MM.1S (cell line): ENCODE data around the gene SNX8.

Experiments used
- DNase-seq: peaks from one replicate; pipeline ENCODE4 v3.0.0-alpha.2; 2015
- H2AFZ ChIP-seq: fragments of 300-600 bp; sonication (generic); 2 replicates; pipeline ENCODE4 v1.6.0; 2016; ENCODE audit warnings: antibody characterized with exemption, low read length
- H3F3A ChIP-seq: fragments of 300-600 bp; sonication (generic); 2 replicates; pipeline ENCODE4 v1.6.1; 2016; ENCODE audit warnings: mild to moderate bottlenecking, antibody characterized with exemption, low read length, moderate library complexity, mixed read lengths; ENCODE audit not compliant: insufficient read depth
- H3K27ac ChIP-seq: fragments of 300-600 bp; sonication (generic); 2 replicates; pipeline ENCODE4 v1.5.1; 2016; ENCODE audit warnings: mild to moderate bottlenecking, low read length
- H3K27me3 ChIP-seq: fragments of 300-600 bp; sonication (generic); replicated peaks from 2 replicates; pipeline ENCODE4 v1.6.0; 2016; ENCODE audit warnings: low read length; ENCODE audit not compliant: insufficient read depth
- H3K36me3 ChIP-seq: fragments of 300-600 bp; sonication (generic); replicated peaks from 2 replicates; pipeline ENCODE4 v1.6.1; 2016; ENCODE audit warnings: mild to moderate bottlenecking, low read length, mixed read lengths; ENCODE audit not compliant: insufficient read depth
- H3K4me1 ChIP-seq: fragments of 300-600 bp; sonication (generic); 2 replicates; pipeline ENCODE4 v1.6.1; 2016; ENCODE audit warnings: low read length, mixed read lengths
- H3K4me2 ChIP-seq: fragments of 300-600 bp; sonication (generic); 2 replicates; pipeline ENCODE4 v1.6.0; 2016; ENCODE audit warnings: low read depth, low read length
- H3K4me3 ChIP-seq: fragments of 300-600 bp; sonication (generic); 2 replicates; pipeline ENCODE4 v1.5.1; 2016; ENCODE audit warnings: low read length, mixed read lengths
- H3K79me2 ChIP-seq: fragments of 300-600 bp; sonication (generic); 2 replicates; pipeline ENCODE4 v1.6.1; 2016; ENCODE audit warnings: mixed run types, low read length, mixed read lengths
- H3K9ac ChIP-seq: fragments of 300-600 bp; sonication (generic); 2 replicates; pipeline ENCODE4 v1.6.1; 2016; ENCODE audit warnings: low read length, mixed read lengths
- H3K9me2 ChIP-seq: fragments of 300-600 bp; sonication (generic); replicated peaks from 2 replicates; pipeline ENCODE4 v1.6.1; 2016; ENCODE audit warnings: mild to moderate bottlenecking, low read length, mixed read lengths; ENCODE audit not compliant: insufficient read depth
- H3K9me3 ChIP-seq: fragments of 300-600 bp; sonication (generic); replicated peaks from 2 replicates; pipeline ENCODE4 v1.6.1; 2016; ENCODE audit warnings: mild to moderate bottlenecking, low read length, mixed read lengths; ENCODE audit not compliant: insufficient read depth
- H4K20me1 ChIP-seq: fragments of 300-600 bp; sonication (generic); 2 replicates; pipeline ENCODE4 v1.6.1; 2016; ENCODE audit warnings: mild to moderate bottlenecking, low read length, moderate library complexity, mixed read lengths; ENCODE audit not compliant: insufficient read depth
- CTCF ChIP-seq: fragments of 300-600 bp; sonication (generic); IDR thresholded peaks from 2 replicates; pipeline ENCODE4 v1.5.1; 2016; ENCODE audit warnings: antibody characterized with exemption, low read length, mixed read lengths
- EZH2 ChIP-seq: fragments of 300-600 bp; sonication (generic); optimal IDR thresholded peaks from 2 replicates; pipeline ENCODE3; 2017; ENCODE audit warnings: low read depth, mild to moderate bottlenecking, antibody characterized with exemption, low read length, mixed read lengths
- EZH2phosphoT487 ChIP-seq: fragments of 300-600 bp; sonication (generic); IDR thresholded peaks from 2 replicates; pipeline ENCODE4 v1.6.1; 2018; ENCODE audit warnings: antibody characterized with exemption, low read length

SNX8 gene

GRCh38 chr7:2230882-2231281 lies 83.4 kb downstream of the SNX8 start:
- DNase-seq, result no peak
- H3K27me3 ChIP-seq, result no peaks in the 10 kb centered on the region
- TF ChIP-seq EZH2 (no peak), CTCF (no peak), EZH2phosphoT487 (no peak)
- no peaks in the 10 kb centered on the region for H4K20me1 ChIP-seq
- no peaks in the 10 kb centered on the region for H3K9me3 ChIP-seq
- no peak overlapping the region for H3K4me3 ChIP-seq
- 0 out of 2 replicates have a peak, but pooled peaks cover 4% of the 10 kb centered on the region for H3K4me1 ChIP-seq
- peaks cover 15% of the 10 kb centered on the region for H3F3A ChIP-seq
- no peak overlapping the region for H3K9ac ChIP-seq
- no peak overlapping the region for H3K4me2 ChIP-seq
- peaks cover 38% of the 10 kb centered on the region for H3K79me2 ChIP-seq
- H3K36me3 ChIP-seq, result no peaks in the 10 kb centered on the region; the same call in 1 of the 2 replicates
- no peaks in the 10 kb centered on the region for H3K9me2 ChIP-seq
- H3K27ac ChIP-seq, result no peak overlapping the region
- H2AFZ ChIP-seq, result no peak overlapping the region

GRCh38 chr7:2230226-2230625 lies 84.0 kb downstream of the SNX8 start:
- no peak overlapping the region for H2AFZ ChIP-seq
- peaks cover 15% of the 10 kb centered on the region for H3F3A ChIP-seq
- H3K36me3 ChIP-seq, result no peaks in the 10 kb centered on the region; the same call in 1 of the 2 replicates
- no peaks in the 10 kb centered on the region for H4K20me1 ChIP-seq
- H3K4me1 ChIP-seq, result 0 out of 2 replicates have a peak, but pooled peaks cover 4% of the 10 kb centered on the region
- no peaks in the 10 kb centered on the region for H3K9me3 ChIP-seq
- peaks cover 38% of the 10 kb centered on the region for H3K79me2 ChIP-seq
- no peak overlapping the region for H3K9ac ChIP-seq
- H3K27ac ChIP-seq, result no peak overlapping the region
- no peak for TF ChIP-seq EZH2
- TF ChIP-seq CTCF, result no peak
- no peak for TF ChIP-seq EZH2phosphoT487
- H3K27me3 ChIP-seq, result no peaks in the 10 kb centered on the region
- H3K4me3 ChIP-seq, result no peak overlapping the region
- no peak overlapping the region for H3K4me2 ChIP-seq
- no peaks in the 10 kb centered on the region for H3K9me2 ChIP-seq
- DNase-seq, result no peak

- no peak overlapping the region for H3K4me3 ChIP-seq
- peaks cover 7% of the 10 kb centered on the region for H3F3A ChIP-seq
- H3K36me3 ChIP-seq, result no peaks in the 10 kb centered on the region
- H3K4me2 ChIP-seq, result no peak overlapping the region
- H3K9ac ChIP-seq, result no peak overlapping the region
- H2AFZ ChIP-seq, result no peak overlapping the region
- TF ChIP-seq CTCF (no peak), EZH2phosphoT487 (no peak), EZH2 (no peak)
- no peaks in the 10 kb centered on the region for H3K9me3 ChIP-seq
- DNase-seq, result no peak
- H3K4me1 ChIP-seq, result 0 out of 2 replicates have a peak, but pooled peaks cover 4% of the 10 kb centered on the region
- H4K20me1 ChIP-seq, result no peaks in the 10 kb centered on the region
- peaks cover 38% of the 10 kb centered on the region for H3K79me2 ChIP-seq
- H3K9me2 ChIP-seq, result no peaks in the 10 kb centered on the region
- H3K27me3 ChIP-seq, result no peaks in the 10 kb centered on the region
- H3K27ac ChIP-seq, result no peak overlapping the region
Observed at GRCh38 chr7:2229467-2229866, 84.8 kb downstream of the SNX8 start.
